ENCODE measurements around the gene WFDC5.

DNA sequence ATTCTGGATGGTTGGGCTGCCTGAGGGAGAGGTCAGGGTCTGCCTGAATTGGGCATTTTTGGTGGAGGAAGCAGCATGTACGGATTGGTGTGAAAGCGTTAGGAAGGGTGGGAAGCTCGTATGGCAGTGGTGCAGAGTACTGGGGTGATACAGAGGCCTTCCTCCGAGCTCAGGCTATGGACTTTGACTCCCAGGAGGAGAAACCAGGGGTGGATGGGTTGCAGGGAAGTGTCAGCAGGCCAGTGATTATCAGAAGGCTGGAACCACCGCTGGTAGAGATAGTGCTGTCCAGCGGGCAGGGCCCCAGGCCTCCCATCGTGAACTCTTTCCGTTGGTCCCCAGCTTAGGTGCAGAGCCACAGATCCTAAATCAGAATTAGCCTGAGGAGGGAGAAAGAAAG lies 5.3 kb downstream of the WFDC5 start:
- no peak for TF ChIP-seq POLR2AphosphoS5 (IDR thresholded peaks at IDR 0.05; ENCODE audit: low read depth)
- no peak for TF ChIP-seq CTCF (conservative IDR thresholded peaks at IDR 0.05; ENCODE audit: low read depth in 2 of 2)
- TF ChIP-seq EZH2phosphoT487 (IDR thresholded peaks at IDR 0.05; ENCODE audit: unreplicated experiment): no peak
- no peak for TF ChIP-seq EZH2 (IDR thresholded peaks at IDR 0.05; ENCODE audit: low read depth, unreplicated experiment)
- TF ChIP-seq REST (IDR thresholded peaks at IDR 0.05; ENCODE audit: unreplicated experiment): no peak
- TF ChIP-seq CREB1 (CRISPR knock-in tag; IDR thresholded peaks at IDR 0.05; ENCODE audit: low read depth): no peak
- no peak for TF ChIP-seq NANOG (IDR thresholded peaks at IDR 0.05; ENCODE audit: borderline replicate concordance)
- TF ChIP-seq ZNF331 (CRISPR knock-in tag; IDR thresholded peaks at IDR 0.05; ENCODE audit: low read depth): no peak
- no peak for TF ChIP-seq ZNF462 (CRISPR knock-in tag; IDR thresholded peaks at IDR 0.05)
